Mesothelial cell of epicardium (in vitro differentiated cells): ENCODE measurements around the gene USP51. TPM values are rescaled to one million over a fixed set of nuclear protein-coding genes. Genes with fewer than 3 reads are reported as not detected.
"Not testable (repeated sequence)": the region's sequence is repeated elsewhere in the genome, so short reads cannot be mapped to it uniquely, and the experiment has no call there.

Experiments used
- DNase-seq, 2 experiments: peaks; one replicate each; pipeline ENCODE4 v3.0.0; 2021; ENCODE audit warnings: low spot score in 2 of 2; ENCODE audit not compliant: unreplicated experiment in 2 of 2
- H3K27ac Mint-ChIP-seq: 2 replicates; pipeline ENCODE4 v1.8.0; 2021; ENCODE audit warnings: mixed read lengths
- H3K27me3 Mint-ChIP-seq: 2 replicates; pipeline ENCODE4 v1.8.0; 2021; ENCODE audit warnings: low read depth, mixed read lengths
- H3K36me3 Mint-ChIP-seq: 2 replicates; pipeline ENCODE4 v1.8.0; 2021; ENCODE audit warnings: mixed read lengths
- H3K4me1 Mint-ChIP-seq: 2 replicates; pipeline ENCODE4 v1.8.0; 2021; ENCODE audit warnings: mixed read lengths
- H3K4me3 Mint-ChIP-seq: 2 replicates; pipeline ENCODE4 v1.8.0; 2021; ENCODE audit warnings: mild to moderate bottlenecking, moderate library complexity, mixed read lengths
- H3K9me3 Mint-ChIP-seq: 2 replicates; pipeline ENCODE4 v1.8.0; 2021; ENCODE audit warnings: mixed read lengths
- total RNA-seq: library from RNA; stranded (reverse); gene quantifications from 3 replicates; pipeline ENCODE4 v1.2.1, GENCODE V29; 2021
- TF ChIP-seq, protein P1 (sequence below): fragments of 200-600 bp; sonication (generic); IDR thresholded peaks from one replicate; pipeline ENCODE4 v1.5.0; 2021; ENCODE audit warnings: antibody characterized with exemption; ENCODE audit not compliant: unreplicated experiment

Gene USP51
- total RNA-seq, 1 donor from 2014 or later: 5.1 TPM

DNA sequence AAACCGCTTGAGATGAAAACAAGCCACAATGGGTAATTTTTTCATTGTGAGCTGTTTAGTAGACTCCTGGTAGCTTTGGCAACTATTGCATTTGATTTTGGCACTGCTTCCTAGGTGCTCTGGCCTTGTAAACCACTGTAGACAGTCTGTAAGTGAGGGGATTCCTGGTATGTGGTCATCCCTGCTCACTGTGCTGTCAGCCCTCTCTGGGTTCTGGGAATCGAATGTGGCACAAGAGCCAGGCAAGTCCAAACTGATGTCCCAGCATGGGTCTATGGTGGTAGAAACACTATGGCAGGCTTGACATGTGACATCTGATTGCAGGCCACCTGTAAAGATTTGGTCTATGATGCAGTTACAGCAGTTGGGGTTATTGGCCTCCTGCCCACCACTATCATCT is 2.5 kb downstream of the USP51 start:
- H3K4me3 Mint-ChIP-seq: peak overlapping the region; percentile 69
- H3K27ac Mint-ChIP-seq: no peak overlapping the region
- H3K4me1 Mint-ChIP-seq: peaks cover 14% of the 10 kb centered on the region
- TF ChIP-seq, protein P1, sequence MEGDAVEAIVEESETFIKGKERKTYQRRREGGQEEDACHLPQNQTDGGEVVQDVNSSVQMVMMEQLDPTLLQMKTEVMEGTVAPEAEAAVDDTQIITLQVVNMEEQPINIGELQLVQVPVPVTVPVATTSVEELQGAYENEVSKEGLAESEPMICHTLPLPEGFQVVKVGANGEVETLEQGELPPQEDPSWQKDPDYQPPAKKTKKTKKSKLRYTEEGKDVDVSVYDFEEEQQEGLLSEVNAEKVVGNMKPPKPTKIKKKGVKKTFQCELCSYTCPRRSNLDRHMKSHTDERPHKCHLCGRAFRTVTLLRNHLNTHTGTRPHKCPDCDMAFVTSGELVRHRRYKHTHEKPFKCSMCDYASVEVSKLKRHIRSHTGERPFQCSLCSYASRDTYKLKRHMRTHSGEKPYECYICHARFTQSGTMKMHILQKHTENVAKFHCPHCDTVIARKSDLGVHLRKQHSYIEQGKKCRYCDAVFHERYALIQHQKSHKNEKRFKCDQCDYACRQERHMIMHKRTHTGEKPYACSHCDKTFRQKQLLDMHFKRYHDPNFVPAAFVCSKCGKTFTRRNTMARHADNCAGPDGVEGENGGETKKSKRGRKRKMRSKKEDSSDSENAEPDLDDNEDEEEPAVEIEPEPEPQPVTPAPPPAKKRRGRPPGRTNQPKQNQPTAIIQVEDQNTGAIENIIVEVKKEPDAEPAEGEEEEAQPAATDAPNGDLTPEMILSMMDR: no peak
- DNase-seq: no peak
- peaks cover 22% of the 10 kb centered on the region for H3K9me3 Mint-ChIP-seq
- no peaks in the 10 kb centered on the region for H3K27me3 Mint-ChIP-seq
- no peaks in the 10 kb centered on the region for H3K36me3 Mint-ChIP-seq

DNA sequence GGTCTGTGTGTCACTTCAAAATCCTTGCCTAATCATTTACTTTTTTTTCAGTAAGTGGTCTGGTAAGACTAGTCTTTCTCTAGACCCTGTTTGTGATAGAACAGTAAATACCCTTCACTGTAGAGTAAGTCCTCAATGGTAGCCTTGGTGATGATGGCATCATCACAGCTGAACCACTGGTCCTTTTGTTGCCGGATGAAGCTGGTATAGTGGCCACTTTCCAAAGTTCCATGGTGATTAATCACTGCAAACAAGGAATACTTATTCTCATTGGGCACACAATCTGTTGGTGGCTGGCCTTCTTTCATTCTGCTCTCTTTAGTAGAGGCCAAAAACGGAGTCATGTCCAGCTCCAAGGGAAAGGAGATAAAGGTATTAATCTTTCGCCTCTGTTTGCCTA is 2.9 kb downstream of the USP51 start:
- no peak for DNase-seq
- Mint-ChIP-seq H3K4me3 (no peak overlapping the region), H3K27ac (no peak overlapping the region), H3K4me1 (peaks cover 14% of the 10 kb centered on the region), H3K9me3 (peaks cover 22% of the 10 kb centered on the region), H3K36me3 (no peaks in the 10 kb centered on the region), H3K27me3 (no peaks in the 10 kb centered on the region)
- TF ChIP-seq, protein P1: no peak

DNA sequence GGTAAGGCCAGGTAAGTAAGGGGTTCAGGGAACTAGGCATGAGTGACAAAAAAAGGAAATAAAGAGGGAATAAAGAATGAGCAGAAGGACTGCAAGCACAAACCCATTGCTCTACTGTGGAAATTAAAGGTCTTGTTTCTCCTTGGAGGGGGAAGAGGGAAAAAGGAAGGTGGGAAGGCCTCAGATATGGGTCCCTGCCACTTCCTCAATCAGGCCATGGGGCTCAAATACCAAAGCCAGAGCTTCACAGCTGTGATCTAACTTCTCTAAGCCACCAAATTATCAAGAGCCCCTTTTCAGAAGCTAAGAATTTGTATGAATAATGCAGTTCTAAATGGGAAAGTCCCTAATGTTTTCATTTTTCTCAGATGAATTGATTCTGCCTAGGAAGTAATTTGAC is 4.7 kb downstream of the USP51 start:
- H3K36me3 Mint-ChIP-seq: no peaks in the 10 kb centered on the region
- peaks cover 13% of the 10 kb centered on the region for H3K4me1 Mint-ChIP-seq
- no peak for DNase-seq
- no peak overlapping the region for H3K4me3 Mint-ChIP-seq
- TF ChIP-seq, protein P1: no peak
- H3K27ac Mint-ChIP-seq: no peak overlapping the region
- H3K27me3 Mint-ChIP-seq: no peaks in the 10 kb centered on the region
- peaks cover 17% of the 10 kb centered on the region for H3K9me3 Mint-ChIP-seq

DNA sequence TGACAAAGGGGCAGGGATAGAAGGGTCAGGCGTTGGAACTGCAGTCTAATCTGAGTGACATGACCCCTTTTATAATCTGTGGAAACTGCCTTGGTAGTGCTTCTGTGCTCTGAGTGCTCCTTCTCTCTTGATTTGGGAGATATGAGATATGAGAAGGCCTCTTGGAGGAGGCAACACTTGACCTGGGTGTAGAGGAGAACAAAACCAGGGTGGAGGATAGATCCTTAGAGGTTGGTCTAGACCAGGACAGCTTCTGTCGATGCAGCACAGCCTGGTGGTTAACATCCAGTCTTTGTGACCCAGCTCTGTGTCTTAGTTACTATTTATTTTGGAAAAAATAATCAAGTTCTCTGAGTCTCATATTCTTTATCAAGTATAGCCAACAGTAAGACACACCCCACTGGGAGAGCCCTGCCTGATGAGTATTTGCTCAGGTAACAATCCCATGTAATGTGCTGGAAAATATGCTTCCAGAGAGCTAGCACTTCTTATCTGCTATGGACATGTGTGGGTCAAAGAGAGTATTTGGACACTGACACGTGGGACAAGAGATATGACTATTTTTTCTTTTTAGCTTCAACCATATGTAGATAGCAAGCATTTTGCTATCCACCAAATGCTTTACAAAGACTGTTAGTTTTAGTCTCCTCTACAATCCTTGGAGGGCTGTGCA is 9.1 kb downstream of the USP51 start:
- no peak for DNase-seq
- Mint-ChIP-seq H3K4me1 (no peaks in the 10 kb centered on the region), H3K4me3 (no peak overlapping the region)

DNA sequence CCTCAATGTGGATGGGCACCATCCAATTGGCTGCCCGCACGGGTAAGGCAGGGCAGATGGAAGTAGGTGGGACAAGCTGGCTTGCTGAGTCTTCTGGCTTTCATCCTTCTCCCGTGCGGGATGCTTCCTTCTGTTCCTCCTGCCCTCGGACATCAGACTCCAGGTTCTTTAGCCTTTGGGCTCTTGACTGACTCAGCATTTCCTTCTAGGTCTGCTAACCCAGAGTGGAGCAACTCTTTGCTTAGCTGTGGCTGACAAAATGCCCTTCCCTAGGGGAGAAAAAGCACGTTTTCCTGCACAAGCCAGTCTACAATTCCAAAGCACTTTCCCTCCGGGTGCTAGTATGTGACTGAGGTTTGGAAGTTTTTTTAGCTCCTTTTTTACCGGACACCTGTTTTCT is 9.7 kb downstream of the USP51 start:
- H3K9me3 Mint-ChIP-seq, H3K27me3 Mint-ChIP-seq, H3K36me3 Mint-ChIP-seq, DNase-seq, H3K27ac Mint-ChIP-seq, H3K4me3 Mint-ChIP-seq, H3K4me1 Mint-ChIP-seq: not testable (repeated sequence)

More for the DNA sequence above, 9.1 kb downstream of the USP51 start:
- H3K9me3 Mint-ChIP-seq: peaks cover 5% of the 10 kb centered on the region
- H3K27me3 Mint-ChIP-seq: no peaks in the 10 kb centered on the region
- H3K36me3 Mint-ChIP-seq: no peaks in the 10 kb centered on the region
- TF ChIP-seq, protein P1: no peak
- H3K27ac Mint-ChIP-seq: no peak overlapping the region

DNA sequence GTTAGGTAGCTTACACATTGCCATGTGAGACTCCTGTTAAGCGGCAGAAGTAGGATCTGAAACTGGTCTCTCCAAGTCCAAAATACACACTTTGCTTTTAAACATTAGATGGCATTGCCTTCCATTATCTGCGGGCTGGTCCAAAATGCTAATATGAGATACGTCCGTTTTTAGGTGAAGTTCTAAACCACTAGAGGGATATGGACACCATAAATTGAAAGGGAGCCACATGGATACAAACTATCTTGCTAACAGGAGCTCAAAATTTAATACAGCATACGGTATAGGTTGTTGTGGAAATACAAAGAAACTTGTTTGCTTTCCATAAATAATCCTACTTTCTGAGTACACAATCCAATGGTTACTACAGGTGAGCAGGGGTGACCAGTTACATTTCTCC is 23.9 kb downstream of the USP51 start:
- DNase-seq, H3K9me3 Mint-ChIP-seq, H3K4me1 Mint-ChIP-seq, H3K27me3 Mint-ChIP-seq, H3K4me3 Mint-ChIP-seq, H3K36me3 Mint-ChIP-seq, H3K27ac Mint-ChIP-seq: not testable (repeated sequence)

DNA sequence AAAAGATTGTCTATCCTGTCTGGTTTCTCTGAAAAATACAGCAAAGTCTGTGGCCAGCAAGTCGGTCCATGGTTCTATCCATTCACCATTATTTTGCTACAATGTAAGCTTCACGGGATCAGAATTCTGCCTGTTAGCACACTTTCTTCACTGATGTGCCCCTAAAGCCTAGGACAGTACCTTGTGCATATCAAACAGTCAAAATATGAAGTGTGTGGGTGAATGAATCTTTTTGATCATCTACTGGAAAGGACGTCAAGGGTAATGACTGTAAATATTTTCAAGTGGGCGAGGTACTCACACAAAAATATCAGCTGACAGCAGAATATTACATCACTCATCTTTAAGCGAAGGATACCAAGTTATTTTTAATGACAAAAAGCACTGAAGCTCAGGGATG is 24.5 kb downstream of the USP51 start:
- H3K9me3 Mint-ChIP-seq, H3K4me1 Mint-ChIP-seq, H3K27ac Mint-ChIP-seq, H3K27me3 Mint-ChIP-seq, DNase-seq, H3K36me3 Mint-ChIP-seq, H3K4me3 Mint-ChIP-seq: not testable (repeated sequence)

DNA sequence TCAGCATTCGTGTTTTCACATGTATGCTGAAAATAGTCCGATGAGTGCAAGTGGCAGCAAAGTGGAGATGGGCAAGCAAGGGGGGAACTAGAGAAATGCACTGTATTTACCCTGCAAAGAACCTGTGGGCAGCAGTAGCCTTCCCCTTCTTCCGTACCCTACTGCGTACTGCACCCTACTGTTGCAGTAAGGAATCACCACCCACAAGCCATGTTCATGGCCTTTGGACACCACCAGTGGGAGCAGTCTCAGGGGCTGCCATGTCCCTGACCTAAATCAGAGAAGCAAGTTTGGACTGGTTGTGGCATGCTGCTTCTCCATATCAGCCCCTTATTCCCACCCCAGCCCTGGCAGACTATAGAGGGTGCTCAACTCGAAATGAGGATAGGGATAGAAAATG is 25.6 kb downstream of the USP51 start:
- H3K9me3 Mint-ChIP-seq, H3K27ac Mint-ChIP-seq, DNase-seq, H3K27me3 Mint-ChIP-seq, H3K36me3 Mint-ChIP-seq, H3K4me3 Mint-ChIP-seq, H3K4me1 Mint-ChIP-seq: not testable (repeated sequence)

DNA sequence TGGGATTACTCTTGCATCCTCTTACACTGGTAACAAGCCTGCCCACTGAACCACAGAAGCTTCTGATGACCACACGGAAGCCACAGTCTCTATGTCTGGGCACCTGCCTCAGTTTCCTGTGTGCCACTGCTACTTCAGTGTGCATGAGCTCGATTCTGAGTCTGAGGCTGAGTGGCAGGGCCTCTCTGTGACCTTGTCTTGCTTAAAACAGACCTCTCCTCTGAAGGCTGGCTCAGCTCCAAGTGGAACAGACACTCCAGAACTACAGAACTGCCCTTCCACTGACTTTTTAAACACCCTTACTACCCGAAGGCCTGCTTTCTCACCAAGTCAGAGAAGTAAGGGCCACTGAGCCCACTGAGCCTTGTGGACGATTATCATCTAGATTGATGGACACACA is 29.7 kb downstream of the USP51 start:
- H3K36me3 Mint-ChIP-seq, H3K27ac Mint-ChIP-seq, H3K9me3 Mint-ChIP-seq, H3K4me3 Mint-ChIP-seq, H3K4me1 Mint-ChIP-seq, DNase-seq, H3K27me3 Mint-ChIP-seq: not testable (repeated sequence)

DNA sequence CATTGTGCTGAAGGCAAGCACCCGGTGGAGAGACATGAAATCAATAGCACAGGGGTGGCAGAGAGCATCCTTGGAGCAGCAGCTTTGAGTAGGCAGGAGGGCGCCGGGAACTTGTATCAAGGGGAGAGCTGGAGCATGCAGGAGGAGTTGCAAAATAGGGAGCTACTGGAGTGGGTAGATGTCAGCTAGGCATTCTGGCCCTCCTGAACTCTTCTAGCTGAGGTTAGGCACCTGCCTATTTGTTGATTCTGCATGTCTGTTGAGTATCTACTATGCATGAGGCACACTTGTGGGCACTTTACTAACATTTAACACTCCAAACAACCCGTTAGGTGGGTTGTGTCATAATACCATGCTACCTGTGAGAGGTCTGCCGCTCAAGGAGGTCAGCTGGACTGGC is 30.2 kb downstream of the USP51 start:
- H3K4me1 Mint-ChIP-seq, H3K9me3 Mint-ChIP-seq, H3K4me3 Mint-ChIP-seq, H3K36me3 Mint-ChIP-seq, H3K27ac Mint-ChIP-seq, DNase-seq, H3K27me3 Mint-ChIP-seq: not testable (repeated sequence)
